PC-9 (cell line): ENCODE measurements around the gene EEPD1.

ENCODE experiments used
- CTCF ChIP-seq: fragments of 200-600 bp; sonication (generic); conservative IDR thresholded peaks from 2 replicates; pipeline ENCODE4 v1.6.1; 2017; ENCODE audit warnings: mixed run types, antibody characterized with exemption, mild to moderate bottlenecking, moderate library complexity
- EZH2 ChIP-seq: fragments of 200-600 bp; sonication (generic); IDR thresholded peaks from 2 replicates; pipeline ENCODE4 v1.8.0; 2017; ENCODE audit warnings: antibody characterized with exemption, low read depth

DNA sequence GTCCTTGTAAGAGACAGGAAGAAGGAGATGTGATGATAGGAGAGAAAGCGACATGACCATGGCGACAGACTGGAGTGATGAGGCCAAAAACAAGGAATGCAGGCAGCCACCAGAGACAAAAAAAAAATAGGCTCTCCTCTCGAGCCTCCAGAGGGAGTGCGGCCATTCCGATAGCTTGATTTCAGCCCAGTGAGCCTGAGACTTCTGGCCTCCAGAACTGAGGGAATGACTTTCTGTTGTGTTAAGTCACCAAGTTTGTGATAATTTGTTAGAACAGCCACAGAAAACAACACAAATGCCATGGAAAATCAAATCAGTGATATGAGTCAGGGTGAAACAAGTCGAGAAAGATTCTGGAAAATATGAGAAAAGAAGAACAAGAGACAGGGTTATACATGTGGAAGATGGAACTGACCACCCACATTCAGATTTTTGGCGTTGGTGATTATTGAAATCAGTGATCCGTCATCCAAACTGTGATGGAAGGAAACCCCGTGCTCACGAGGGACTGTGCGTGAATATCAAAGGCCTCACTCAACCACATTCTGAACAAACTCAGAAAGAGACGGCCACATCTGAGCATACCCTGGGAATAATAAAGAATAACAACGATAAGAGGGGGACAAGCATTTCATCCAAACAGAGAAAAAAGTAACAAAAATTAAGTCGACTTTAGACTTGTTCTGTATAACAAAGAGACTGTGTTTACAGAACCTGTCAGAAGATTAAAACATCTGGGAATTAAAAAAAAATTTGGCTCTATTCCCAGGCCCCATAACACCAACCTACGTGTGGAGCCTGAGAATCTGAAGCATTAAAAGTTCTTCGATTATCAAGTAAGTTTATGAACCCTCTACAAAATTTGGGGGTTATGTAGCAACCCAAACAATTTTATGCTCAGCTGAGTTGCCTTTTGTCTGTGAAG lies 72.1 kb downstream of the EEPD1 start:
- TF ChIP-seq CTCF (no peak), EZH2 (no peak)
